HCT116 (cell line): ENCODE measurements around the gene CCDC69.

Experiments used
- POLR2AphosphoS5 ChIP-seq: IDR thresholded peaks from 2 replicates; pipeline ENCODE4 v1.6.1; 2011; ENCODE audit warnings: mild to moderate bottlenecking, low read depth, low read length, moderate library complexity
- TF ChIP-seq, protein P1 (sequence below), 3 experiments: fragments of 200-600 bp in 1 of 3; sonication (generic) in 1 of 3; IDR thresholded peaks in 2 of 3; conservative IDR thresholded peaks in 1 of 3; 2 replicates each; pipeline ENCODE4 v1.5.1; 2012 to 2017; ENCODE audit warnings: low read depth in 2 of 3, low read length in 2 of 3, antibody characterized with exemption in 1 of 3, borderline replicate concordance in 1 of 3, control low read depth in 1 of 3, mild to moderate bottlenecking in 1 of 3, mixed read lengths in 1 of 3, mixed run types in 1 of 3, moderate library complexity in 1 of 3; ENCODE audit not compliant: insufficient read depth in 1 of 3
- TF ChIP-seq, protein P2 (sequence below): IDR thresholded peaks from 2 replicates; pipeline ENCODE4 v1.6.1; 2012

DNA sequence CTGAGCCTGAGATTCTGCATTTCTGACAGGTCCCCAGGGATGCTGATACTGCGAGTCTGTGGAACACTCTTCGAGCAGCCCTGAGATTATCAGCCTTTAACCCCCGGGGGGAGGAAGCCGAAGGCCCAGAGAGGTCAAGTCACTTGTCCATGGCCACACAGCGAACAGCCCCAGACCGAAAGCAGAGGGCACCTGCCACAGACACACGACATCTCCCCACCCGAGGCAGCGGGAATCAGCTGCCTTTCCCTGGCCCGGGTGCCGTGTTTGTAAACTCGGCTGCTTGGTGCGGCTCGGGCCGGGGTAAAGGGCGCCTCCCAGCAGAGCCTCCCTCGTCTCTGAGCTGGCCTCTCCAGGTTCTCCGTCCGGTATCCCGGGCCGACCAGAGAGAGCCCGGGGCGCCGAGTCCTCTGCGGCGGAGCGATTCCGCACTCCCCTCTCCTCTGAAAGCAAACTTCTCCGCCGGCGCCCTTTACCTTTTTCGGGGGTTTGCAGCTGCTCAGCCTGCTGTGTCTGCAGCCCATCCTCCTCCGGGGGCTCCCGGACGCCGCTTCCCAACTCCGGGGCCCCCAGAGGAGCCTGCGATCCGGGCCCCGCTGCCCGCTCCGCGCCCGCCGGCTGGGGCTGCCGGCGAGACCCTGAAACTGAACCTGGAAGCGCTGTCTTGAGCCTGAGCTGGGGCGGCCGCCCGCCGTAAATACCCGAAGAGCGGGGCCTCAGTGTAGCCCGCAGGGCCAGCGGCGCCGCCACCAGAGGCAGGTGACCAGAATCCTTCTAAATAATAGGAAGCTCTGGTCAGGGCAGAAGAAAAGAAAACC, at the start of gene CCDC69:
- TF ChIP-seq, protein P1, sequence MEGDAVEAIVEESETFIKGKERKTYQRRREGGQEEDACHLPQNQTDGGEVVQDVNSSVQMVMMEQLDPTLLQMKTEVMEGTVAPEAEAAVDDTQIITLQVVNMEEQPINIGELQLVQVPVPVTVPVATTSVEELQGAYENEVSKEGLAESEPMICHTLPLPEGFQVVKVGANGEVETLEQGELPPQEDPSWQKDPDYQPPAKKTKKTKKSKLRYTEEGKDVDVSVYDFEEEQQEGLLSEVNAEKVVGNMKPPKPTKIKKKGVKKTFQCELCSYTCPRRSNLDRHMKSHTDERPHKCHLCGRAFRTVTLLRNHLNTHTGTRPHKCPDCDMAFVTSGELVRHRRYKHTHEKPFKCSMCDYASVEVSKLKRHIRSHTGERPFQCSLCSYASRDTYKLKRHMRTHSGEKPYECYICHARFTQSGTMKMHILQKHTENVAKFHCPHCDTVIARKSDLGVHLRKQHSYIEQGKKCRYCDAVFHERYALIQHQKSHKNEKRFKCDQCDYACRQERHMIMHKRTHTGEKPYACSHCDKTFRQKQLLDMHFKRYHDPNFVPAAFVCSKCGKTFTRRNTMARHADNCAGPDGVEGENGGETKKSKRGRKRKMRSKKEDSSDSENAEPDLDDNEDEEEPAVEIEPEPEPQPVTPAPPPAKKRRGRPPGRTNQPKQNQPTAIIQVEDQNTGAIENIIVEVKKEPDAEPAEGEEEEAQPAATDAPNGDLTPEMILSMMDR (IDR thresholded peaks at IDR 0.05 in 2 of 3, conservative IDR thresholded peaks at IDR 0.05 in 1 of 3; ENCODE audit: borderline replicate concordance in 1 of 3, insufficient read depth in 1 of 3, low read depth in 2 of 3, low read length in 2 of 3): peak in 2 of 3 experiments; percentile 14 to 27; a peak in 2 of 6 replicates
- TF ChIP-seq, protein P2, sequence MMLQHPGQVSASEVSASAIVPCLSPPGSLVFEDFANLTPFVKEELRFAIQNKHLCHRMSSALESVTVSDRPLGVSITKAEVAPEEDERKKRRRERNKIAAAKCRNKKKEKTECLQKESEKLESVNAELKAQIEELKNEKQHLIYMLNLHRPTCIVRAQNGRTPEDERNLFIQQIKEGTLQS: no peak
- peak; percentile 64 for TF ChIP-seq POLR2AphosphoS5
